Left ventricle myocardium superior (tissue), 1 donor: Measurements from ENCODE around the gene SNAPC4. TPM values are rescaled to one million over a fixed set of nuclear protein-coding genes. Genes with fewer than 3 reads are reported as not detected.
"Not testable (repeated sequence)": the region's sequence is repeated elsewhere in the genome, so short reads cannot be mapped to it uniquely, and the experiment has no call there.

Experiments
- ATAC-seq: fragments of 200-7000 bp; cut with Tn5 transposase; one replicate; pipeline ENCODE4 v1.9.1; 2020; ENCODE audit warnings: mild to moderate bottlenecking, moderate library complexity
- DNase-seq: peaks from one replicate; pipeline ENCODE4 v3.0.0-alpha.2; 2020
- intact Hi-C: fragments of 100-400 bp; cut with micrococcal nuclease; formaldehyde crosslinking; loops from one replicate; pipeline ENCODE4 v1.11.0; 2022
- total RNA-seq: library from RNA; stranded (reverse); fragmentation: NEBNext Ultra II Directional; extraction: Animal tissue kit (Norgen Biotek cat#: 25700); gene quantifications from one replicate; pipeline ENCODE4 v1.2.1, GENCODE V29; 2021
- donor health status: DM: no; HTN: yes; CAD: no; lungs with severe emphysema.

Gene SNAPC4
- total RNA-seq, 1 donor from 2014 or later: 4.4 TPM

DNA sequence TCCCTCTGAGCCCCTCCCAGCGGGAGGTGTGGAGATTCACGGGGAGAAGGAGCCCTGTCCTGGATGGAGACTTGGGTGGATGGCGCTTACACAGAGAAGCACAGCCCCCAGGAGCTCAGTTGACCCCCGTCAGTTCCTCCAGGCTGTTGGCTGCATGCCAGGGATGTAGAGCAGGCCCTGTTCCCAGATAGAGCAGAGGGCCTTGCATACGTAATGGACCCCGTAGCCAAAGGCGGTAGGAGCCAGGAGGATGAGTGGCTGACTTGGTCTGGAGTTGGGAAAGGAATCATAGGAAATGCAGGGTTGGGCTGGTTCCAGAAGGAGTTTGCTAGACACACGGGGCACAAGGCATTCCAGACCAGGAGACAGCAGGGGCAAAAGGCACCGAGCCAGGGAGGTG is 13.0 kb upstream of the SNAPC4 start:
- ATAC-seq (no peak), DNase-seq (no peak)
- intact Hi-C loops: no loop called here

DNA sequence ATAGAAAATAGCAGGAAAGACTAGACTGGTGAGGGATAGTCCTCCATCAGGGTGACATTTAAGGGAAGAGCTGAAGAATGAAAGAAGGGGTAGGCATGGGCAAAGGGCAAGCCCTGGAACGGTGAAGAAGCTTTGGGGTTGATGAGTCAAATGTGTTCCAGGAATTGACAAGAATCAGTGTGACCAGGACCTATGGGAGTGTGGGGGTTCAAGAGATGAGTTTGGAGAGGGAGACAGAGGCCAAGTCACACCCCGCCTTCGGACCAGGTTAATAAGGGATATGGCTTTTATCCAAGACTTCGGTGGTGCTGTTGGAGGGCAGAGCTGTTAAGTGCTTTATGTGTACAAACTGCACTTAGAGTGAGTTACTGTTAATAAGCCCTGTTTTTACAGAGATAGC is 11.4 kb upstream of the SNAPC4 start:
- intact Hi-C loops: no loop called here
- ATAC-seq (no peak), DNase-seq (no peak)

DNA sequence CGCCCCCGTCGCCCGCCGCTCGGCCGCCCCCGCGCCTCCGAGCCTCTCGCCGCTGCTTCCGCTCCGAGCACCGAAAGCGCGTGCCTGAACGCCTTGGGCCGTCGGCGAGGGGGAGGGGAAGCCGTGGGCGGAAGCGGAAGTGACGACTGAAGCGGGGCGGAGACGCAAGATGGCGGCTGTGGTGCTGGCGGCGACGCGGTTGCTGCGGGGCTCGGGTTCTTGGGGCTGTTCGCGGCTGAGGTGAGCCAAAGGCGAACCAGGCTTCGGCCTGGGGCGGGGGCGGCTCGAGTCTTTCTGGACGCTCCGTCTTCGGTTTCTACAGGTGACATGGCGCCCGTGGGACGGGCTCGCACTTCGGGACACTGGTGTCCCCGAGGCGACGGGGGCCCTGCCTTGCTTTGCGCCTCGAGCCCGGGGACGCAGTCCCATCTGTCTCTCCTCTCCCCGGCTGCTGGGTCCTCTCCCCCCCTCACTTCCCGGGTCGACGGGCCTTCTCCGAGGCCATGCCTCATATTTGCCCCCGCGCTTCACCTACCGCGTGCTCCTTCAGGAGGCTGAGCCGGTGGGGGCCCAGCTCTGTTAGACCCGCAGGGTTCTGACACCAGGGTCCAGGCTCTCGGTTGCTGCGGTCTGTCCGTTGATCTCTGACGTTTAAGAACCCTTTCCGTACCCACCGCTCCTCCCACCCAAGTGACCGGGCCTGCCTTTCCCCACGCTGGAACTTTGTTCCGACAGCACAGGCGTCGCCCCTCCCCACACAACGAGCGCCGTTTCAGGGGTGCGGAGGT is 10.7 kb upstream of the SNAPC4 start, which contains the start of the genes ENTR1 and PMPCA:
ENTR1 (minus strand) TSS at position 115 of the 788 bp plus-strand sequence. CDS start 217 bp downstream, outside the sequence.
PMPCA (plus strand) TSS at position 159 of the 788 bp plus-strand sequence; CDS start at position 170, 11 bp downstream.
- peak; percentile 93 for ATAC-seq
- DNase-seq: peak; percentile 96
- intact Hi-C loops: no loop called here

DNA sequence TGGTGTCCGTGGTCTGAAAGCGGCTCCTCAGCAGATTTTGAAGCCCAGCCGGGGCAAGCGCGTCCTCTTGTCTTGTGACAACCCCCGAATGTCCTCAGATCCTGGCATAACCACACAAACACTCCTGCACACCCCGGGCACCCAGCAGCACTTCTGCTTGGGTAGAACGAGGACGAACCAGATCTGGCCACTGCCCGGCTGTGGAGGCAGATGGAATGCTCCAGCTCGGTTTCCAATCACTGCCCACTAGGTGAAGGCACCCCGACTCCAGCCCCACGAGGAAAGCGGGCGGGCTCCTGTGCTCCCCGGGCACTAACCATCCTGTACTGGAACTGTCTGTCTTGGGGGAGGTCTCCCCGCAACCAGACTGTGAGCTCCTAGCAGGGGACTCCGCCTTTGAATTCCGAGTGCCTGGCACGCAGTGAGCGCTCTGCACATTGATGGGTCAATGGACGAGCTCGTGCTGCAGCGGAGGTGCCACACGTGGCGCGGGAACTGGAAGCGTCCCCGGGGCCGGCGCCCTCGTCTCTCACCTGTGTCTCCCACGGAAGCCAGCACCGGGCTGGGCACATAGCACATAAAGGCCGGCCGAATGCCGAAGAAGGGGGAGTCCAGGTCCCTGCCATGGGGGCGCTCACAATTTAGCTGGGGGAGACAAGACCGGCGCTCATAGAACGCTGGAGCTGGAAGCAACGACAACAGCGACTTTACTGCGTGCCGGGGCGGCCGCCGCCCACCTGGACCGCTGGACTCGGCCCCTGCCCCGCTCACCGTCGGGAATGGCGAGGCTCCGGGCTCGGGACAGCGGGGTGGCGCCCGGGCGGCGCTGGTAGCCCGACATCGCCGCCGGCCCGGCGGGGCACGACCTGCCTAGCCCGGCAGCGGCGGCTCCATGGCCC is 9.8 kb upstream of the SNAPC4 start:
- peak; percentile 6 for ATAC-seq
- DNase-seq: no peak
- intact Hi-C loops: no loop called here

DNA sequence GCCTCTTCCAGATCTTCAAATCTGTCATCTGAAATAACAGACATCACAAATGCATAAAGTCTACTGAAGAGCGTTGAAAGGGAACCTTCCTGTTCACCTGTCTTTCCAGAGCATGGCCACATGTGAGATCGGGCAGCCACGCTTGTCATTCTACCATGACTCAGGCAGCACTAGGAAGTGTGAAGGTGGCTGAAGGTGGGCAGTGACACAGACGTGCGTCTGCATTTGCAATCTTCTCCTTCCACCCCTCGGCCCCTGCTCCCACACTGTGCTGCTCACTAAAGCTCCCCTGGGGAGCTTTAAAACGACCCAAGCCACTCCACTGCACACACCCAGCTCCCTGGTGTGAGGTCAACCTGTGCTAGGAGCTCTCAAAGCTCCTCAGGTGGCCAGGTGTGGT is 7.9 kb upstream of the SNAPC4 start:
- DNase-seq (no peak), ATAC-seq (no peak)
- intact Hi-C loops: no loop called here

DNA sequence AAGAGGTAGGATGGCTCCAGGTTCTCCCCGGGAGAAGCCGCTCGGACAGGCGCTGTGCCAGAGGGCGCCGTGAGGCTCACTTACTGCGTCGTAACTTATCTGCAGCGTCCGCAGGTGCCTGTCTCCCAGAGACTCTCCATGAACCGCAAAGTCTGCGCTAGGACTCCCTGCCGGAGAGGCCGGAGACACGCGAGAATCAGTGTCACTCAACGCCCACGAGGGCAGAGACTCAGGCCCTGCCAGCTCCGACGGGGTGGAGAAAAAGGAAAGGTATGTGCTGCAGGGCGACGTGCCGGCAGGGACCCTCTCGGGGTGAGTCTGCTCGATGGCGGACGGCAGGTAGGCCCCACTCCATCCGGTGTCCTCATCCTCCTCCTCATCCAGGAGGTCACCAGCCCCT is 7.1 kb upstream of the SNAPC4 start:
- ATAC-seq, intact Hi-C loops, DNase-seq: not testable (repeated sequence)

DNA sequence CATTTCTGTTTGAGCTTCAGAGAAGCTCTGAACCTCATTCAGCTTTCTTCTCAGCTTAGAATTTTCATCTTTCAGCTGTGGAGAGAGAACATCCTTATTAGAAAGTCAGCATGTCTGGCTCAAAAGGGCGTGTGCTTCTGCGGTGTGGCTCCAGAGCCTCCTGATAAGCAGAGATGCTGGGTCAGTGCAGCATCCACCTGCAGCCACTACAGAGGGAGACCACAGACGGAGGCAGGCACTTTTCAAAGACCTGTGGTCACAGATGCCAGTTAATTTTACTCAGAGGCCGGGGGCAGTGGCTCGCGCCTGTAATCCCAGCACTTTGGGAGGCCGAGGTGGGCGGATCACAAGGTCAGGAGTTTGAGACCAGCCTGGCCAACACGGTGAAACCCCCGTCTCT is 5.9 kb upstream of the SNAPC4 start:
- DNase-seq, ATAC-seq, intact Hi-C loops: not testable (repeated sequence)

DNA sequence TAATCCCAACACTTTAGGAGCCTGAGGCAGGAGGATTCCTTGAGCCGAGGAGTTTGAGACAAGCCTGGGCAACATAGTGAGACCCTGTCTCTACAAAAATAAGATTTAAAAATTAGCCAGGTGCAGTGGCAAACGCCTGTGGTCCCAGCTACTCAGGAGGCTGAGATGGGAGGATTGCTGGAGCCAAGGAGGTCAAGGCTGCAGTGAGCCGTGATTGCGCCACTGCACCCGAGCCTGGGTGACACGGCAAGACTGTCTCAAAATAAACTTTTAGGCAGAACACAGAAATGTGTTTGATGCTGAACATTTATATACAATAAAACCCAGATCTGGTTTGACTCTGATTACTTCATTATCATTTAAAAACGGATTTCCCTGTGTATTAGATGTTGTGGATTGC is 5.5 kb upstream of the SNAPC4 start:
- no peak for DNase-seq
- ATAC-seq: no peak
- intact Hi-C loops: no loop called here

DNA sequence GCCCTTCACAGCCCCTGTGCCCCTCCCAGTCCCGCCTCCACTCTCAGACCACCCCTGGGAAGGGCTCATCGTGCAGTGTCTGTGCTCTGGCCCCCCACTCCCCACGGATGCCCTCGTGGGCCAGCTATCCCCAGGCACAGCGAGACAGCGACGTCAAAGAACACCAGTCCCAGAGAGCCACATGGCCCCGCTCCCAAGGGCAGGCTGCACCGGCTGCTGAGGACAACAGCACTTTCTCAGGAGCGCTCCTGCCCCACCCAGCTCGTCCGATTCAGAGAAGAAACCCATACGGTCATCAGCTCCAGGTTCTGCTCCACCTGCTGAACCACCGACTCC is 4.8 kb upstream of the SNAPC4 start:
- ATAC-seq (no peak), DNase-seq (no peak)
- intact Hi-C loops: no loop called here

DNA sequence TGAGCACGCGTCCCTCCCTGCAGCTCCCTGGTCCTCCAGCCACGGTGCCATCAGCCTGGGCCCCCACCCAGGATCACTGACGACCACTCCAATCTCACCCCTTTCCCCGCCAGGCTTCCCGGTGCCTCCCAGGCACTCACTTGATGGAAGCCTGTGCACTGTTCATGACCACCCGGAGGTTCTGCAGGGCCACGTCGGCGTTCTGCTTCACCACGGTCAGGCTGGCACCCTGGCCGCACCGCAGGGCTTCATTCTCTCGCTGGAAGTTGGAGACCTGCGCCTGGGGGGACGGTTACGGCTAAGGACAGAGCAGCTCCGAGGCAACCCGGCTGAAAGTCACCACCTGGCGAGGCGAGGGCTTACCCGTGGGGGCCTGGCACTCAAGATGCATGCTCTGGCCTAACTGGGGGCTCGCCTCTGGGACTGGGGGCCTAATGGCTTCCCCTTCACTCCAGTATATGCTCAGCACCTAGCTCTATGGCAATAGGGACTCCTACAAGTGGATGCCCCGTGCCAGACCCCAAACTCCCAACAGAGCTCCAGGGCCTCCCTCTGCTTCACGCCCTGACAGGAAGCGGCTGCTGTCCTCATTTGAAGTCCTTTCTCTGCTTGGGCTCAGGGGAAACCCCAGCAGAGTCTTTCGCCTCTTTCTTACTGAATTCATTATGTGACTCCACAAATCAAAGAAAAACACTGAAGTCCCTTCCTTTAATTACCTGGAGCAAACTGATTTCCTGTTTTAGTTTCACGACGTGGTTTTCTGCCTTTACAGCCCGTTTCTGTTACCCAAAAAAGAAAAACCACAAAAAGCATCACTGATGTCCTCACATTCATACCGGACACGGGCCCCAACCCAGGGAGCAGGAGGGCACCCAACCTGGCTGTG is 4.2 kb upstream of the SNAPC4 start:
- no peak for DNase-seq
- ATAC-seq: no peak
- intact Hi-C loops: no loop called here

DNA sequence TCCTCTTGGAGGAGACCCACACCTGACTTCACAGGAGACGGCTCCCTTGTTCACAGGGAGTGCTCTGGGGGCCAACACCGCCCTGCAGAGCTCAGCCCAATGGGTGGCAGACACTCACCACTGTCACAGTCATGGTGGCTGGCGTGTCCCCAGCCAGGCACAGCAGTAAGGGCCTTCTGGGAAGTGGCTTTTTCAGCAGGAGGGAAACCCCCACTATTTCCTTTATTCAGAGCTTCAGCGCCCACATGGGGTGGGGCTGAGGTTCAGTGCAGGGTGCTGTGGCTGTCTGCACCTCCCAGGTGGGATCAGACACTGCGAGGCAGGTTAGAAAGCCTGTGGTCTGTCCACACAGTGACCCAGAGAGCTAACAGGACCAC is 3.6 kb upstream of the SNAPC4 start:
- intact Hi-C loops: no loop called here
- ATAC-seq: no peak

DNA sequence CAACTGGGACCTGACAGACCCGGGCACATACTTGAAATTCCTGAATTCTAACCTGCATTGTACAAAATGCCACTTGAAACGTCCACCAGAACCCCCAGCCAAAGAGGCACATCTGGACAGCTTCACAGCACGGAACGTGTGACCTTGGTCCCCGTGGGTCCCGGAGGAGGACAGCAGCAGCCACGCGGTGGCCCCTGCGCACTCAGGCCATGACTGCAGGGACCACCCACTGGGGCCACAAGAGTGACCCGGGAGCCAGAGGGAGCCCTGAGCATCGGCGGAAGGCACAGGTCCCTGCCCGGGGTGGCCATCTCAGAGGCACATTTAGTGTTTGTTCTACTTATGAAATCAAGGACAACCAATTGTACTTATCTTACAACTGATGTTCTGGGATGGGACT is 2.1 kb upstream of the SNAPC4 start:
- ATAC-seq (no peak), DNase-seq (no peak)
- intact Hi-C loops: no loop called here

More for the DNA sequence above, 3.6 kb upstream of the SNAPC4 start:
- no peak for DNase-seq

DNA sequence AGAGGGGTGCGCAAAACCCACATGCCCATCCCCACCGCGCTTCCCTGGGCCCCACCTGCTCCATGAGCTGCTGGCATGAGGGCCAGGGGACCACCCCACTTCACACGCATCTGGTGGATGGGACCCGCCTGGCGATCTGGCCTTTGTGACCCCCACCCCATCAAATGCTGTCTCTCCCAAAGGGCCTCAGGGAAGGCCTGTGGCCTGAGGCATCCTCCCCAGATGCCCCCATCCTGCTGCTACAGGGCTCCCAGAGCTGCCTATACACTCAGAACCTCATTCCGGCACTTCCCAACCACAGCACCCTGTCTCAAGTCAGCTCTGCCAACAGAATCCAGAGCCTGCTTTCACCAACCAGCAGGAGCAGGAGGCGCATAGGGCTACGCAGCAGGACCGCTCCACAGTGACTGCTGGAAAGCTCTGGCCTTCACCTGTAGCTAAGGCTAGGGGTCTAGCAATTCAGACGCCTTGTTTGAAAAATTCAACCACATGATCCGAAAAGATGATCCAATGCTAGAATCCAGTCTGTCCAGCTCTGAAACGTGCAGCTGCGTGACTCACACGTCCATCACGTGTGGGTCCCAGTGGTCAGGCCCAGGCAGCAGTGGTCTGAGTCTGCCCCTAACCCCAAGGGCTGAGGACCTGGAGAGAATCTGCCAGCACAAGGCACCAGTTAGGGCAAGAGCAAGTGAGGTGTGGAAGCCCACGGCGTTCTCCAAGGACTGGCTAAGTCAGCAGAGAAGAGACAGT is 1.4 kb upstream of the SNAPC4 start:
- DNase-seq (no peak), ATAC-seq (no peak)
- intact Hi-C loops: no loop called here

DNA sequence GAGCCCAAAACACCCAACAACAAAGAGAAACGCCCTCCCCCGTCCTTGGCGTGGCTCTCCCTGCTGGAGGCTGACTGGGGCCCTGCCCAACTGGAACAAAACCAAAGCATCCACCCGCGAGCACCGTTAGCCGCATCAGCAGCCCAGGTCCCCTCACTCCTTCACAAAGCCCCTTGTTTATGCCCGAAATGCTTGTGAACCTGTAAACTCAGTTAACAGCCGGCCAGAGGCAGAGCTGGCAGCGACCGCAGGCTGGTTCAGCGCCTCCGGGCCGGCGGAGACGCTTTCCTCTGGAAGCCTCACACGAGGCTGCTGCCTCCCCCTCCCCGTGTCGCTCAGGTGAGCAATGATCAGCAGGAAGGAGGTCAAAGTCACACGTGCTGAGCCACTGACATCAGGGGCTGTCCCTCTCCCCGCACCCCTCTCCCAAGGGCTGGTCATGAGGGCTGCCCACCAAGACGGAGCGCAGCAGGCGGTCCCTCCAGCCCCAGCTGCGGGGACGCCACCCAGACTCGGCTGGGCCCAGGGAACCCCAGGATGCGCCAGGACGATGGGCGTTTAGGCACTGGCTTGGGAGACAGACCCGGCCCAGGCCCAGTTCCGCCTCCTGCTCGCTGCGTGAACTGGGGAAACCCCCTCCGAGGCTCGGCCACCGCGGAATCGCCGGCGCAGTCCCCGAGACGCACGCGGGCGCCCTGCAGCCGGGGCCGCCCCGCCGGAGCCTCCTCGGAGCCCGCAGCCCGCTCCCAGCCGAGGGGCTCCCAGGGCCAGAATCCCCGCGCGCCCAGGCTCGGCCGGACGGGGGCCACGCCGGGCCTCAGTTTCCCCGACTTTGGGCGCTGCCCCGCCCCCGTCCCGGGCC is 563 bp downstream of the SNAPC4 start:
- intact Hi-C loops: no loop called here
- peak; percentile 6 for ATAC-seq
- DNase-seq: no peak

DNA sequence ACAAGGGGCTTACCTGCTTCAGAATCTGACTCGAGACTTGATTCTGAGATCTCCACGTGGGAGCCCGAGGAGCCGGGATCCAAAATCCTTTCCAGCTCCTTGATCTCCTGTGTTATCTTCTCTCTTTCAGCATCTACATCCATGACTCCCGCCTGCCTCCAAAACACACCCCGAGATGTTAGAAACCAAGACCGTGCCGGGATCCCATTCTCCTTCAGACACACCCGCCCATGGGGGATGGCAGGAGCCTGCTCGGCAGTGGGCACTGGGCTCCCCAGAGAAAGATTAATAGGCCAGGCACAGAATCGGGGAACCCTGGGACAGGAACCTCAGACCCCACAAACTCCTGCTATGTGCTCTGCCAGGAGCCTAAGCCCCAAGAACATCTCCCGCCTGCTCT is 1.7 kb downstream of the SNAPC4 start:
- ATAC-seq (no peak), DNase-seq (no peak)
- intact Hi-C loops: no loop called here

DNA sequence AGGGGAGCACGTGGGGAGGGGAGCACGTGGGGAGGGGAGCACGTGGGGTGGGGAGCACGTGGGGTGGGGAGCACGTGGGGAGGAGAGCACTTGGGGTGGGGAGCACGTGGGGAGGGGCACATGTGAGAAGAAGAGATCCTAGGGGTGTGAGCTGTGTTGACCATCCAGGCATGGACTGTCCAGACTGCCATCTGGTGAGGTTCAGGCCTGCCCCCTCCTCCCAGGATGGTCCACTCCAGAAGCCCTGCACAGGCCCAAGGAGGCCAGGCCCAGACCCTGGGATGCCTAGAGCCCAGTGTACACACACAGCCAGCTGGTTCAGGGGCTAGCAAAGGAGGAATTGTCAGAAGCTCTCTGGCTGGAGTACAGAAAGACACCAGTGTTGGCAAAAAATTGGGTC is 2.3 kb downstream of the SNAPC4 start:
- no peak for ATAC-seq
- intact Hi-C loops: no loop called here
- DNase-seq: no peak

DNA sequence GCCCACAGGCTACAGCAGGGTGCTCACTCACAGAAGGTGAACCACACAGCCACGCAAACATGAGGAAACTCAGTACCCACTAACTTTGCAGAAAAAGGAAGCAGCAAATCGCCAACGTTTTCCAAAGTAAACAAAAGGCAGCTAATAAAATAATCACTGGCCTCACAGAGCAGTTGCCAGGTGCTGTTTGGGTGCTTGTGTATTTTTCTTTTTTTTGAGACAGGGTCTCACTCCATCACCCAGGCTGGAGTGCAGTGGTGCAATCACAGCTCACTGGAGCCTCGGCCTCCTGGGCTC is 3.8 kb downstream of the SNAPC4 start:
- intact Hi-C loops: no loop called here
- no peak for ATAC-seq
- no peak for DNase-seq
